GM21786 (cell line): ENCODE results near the gene GPR62.

Experiments
- ATAC-seq: cut with Tn5 transposase; IDR thresholded peaks from one replicate; pipeline ENCODE4 v1.9.1; 2021; ENCODE audit not compliant: unreplicated experiment

Gene GPR62

GRCh38 chr3:51937611-51938450 is 17.4 kb upstream of the GPR62 start:
- ATAC-seq = no peak

DNA sequence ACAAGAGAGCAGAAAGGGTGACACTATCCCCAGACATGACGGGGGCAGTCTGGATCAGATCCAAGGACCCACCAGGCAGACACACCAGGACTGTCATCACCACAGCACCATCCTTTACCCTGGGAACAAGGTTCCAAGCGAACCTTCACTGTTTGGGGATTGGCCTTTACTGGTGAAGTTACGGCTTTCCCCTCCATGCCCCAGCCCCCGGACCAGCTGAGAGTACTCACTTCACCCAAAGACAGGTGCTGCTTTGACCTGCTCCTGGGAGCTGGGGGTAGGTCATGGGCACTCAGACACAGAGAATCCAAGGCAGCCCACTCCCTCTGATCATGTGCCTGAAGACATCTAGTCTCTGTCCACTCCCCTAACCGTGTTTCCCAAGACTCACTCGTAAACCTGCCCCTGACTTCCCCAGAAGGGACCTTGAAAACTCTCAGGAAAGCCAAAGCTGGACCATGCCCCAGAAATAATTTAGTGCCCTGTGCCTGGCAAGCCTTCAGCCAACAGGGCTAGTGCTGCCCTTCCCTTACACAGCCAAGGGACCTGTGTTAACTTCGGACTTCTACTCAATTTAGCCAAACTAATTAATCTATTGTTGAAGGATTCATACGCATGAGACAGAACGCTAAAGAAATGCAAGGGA is 16.3 kb upstream of the GPR62 start:
- ATAC-seq = no peak

GRCh38 chr3:51940648-51941462 is 14.3 kb upstream of the GPR62 start:
- ATAC-seq = no peak

DNA sequence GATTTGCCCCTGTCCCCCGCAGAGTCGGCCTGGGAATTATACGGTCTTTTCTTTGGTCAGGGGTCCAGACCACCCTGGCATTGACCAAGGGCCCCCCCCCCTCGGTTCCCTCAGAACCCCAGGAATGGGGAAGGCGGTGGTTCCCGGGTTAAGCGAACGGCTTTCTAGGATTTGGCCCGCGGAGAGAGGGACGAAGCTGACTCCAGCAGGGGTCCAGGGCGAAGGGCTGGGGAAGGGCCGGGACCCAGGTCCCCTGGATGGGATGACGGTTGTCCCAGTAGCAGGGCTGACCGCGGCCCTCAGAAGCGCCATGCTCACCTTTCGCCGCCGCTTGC is 13.8 kb upstream of the GPR62 start:
- no peak for ATAC-seq

DNA sequence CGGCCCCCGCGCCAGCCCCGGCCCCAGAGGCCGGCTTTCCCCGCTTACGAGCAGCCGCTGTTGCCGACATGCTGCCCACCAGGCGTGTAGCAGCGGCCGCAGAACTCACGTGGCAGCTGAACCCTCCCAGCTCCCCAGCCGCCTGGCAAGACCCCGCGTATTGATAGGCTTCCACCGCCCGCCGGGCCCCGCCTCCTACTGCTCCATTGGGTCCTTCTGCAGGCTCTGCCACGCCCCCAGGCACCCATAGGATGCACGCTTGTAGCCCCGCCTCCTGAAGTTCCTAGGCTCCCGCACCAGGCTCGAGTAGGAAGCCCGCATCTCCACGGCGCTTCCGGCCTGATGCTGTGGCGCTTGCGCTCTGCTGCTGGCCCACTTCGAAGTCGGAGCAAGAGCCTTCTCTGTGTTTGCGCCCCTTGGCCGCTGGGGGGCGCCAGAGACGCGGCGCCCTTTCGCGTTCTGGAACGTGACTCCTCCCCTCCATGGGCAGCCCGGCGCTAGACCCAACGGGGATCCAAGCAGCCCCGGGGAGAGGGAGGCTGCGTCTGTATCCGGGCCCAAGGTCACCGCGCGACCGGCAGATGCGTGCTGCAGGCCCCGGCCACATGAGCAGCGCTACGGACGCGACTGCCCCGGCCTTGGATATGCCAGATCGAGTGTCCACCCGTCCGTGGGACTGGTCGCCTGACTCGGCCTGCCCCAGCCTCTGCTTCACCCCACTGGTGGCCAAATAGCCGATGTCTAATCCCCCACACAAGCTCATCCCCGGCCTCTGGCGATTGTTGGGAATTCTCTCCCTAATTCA is 13.2 kb upstream of the GPR62 start, which contains the start of the genes PARP3 and RRP9:
TSS of gene PARP3 (plus strand) at position 566 of the 805 bp plus-strand sequence. CDS start 993 bp downstream, outside the sequence.
TSS of gene RRP9 (minus strand) at position 107 of the 805 bp plus-strand sequence. CDS start at position 70, 37 bp downstream.
- ATAC-seq = peak; percentile 91

DNA sequence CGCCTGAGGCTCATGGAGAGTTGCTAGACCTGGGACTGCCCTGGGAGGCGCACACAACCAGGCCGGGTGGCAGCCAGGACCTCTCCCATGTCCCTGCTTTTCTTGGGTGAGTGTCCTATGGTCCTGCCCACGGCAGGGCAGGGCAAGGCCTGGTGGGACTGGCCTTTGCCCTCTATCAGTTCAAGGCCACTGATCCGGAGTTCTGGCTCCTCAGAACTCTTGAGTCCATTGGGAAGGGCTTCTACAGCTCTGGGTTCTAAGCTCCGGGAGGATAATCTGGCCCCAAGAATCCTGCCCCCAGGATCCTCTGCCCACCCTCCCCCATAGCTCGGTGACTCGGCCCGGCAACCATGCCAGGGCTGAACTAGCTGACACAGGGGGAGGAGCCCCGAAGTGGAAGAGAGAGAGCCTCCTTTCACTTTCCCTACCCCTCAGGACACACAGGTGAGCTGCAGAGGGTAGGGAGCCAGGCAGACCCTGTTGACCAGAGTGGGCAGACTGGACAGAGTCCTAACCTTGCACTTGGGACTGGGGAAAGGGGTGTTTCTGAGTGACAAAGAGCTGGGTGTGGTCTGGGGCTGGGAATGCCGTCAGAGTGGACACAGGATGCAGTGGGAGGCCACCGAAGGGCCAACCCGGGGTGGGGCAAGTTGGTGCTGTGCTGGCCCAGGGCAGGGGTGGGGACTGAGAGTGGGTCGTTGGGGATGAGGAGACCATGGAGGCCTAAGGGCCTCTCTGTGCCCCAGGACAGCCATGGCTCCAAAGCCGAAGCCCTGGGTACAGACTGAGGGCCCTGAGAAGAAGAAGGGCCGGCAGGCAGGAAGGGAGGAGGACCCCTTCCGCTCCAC is 12.4 kb upstream of the GPR62 start:
- peak; percentile 27 for ATAC-seq

- ATAC-seq = no peak
These were observed 11.5 kb upstream of the GPR62 start for GRCh38 chr3:51943451-51944391.

DNA sequence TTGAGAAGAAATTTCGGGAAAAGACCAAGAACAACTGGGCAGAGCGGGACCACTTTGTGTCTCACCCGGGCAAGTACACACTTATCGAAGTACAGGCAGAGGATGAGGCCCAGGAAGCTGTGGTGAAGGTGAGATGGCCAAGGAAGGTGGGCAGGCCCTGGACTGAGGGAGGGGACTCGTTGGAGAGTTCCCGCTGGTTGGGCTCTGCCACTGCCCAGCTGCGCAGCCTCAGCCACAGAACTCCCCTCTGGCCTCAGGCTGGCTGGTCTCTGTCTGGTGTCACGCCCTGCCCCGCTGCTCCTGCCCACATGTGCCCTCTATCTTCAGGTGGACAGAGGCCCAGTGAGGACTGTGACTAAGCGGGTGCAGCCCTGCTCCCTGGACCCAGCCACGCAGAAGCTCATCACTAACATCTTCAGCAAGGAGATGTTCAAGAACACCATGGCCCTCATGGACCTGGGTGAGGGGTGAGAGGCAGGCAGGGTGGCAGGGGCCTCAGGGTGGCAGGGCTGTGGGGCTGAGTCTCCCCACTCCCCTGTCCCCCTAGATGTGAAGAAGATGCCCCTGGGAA is 10.6 kb upstream of the GPR62 start:
- ATAC-seq = no peak

- no peak for ATAC-seq
These were observed 9.9 kb upstream of the GPR62 start for GRCh38 chr3:51945031-51945840.

- no peak for ATAC-seq
These were observed 9.1 kb upstream of the GPR62 start for GRCh38 chr3:51945926-51946705.

- no peak for ATAC-seq
These were observed 8.4 kb upstream of the GPR62 start for GRCh38 chr3:51946796-51947195.

DNA sequence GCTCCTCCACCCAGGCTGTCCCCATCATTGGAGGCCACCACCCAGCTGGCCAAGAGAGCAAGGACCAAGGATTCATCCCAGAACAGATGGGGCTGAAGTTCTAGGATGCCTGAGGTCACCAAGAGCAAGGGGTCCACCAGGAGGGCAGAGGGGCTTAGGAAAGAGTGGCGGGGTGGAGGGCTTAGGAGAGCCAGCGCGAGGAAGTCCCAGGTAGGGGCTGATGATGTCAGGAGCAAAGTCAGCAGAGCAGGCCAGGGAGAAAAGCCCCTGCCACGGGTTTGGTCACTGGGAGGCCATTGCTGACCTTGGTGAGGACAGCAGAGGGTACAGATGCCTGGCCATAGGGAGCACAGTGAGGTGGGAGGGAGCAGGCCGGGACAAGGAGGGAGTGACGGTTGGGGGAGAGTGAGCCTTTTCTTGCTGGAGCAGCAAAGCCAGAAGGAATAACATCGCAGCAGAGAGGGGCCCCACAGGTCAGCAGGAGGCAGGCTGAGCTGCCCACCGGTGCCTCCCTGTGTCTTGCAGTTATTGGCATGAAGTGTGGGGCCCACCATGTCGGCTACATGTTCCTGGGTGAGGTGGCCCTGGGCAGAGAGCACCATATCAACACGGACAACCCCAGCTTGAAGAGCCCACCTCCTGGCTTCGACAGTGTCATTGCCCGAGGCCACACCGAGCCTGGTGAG is 7.8 kb upstream of the GPR62 start:
- ATAC-seq = no peak

- no peak for ATAC-seq
These were observed 7.1 kb upstream of the GPR62 start for GRCh38 chr3:51948016-51948580.

- ATAC-seq = no peak
These were observed 6.1 kb upstream of the GPR62 start for GRCh38 chr3:51949121-51949520.

DNA sequence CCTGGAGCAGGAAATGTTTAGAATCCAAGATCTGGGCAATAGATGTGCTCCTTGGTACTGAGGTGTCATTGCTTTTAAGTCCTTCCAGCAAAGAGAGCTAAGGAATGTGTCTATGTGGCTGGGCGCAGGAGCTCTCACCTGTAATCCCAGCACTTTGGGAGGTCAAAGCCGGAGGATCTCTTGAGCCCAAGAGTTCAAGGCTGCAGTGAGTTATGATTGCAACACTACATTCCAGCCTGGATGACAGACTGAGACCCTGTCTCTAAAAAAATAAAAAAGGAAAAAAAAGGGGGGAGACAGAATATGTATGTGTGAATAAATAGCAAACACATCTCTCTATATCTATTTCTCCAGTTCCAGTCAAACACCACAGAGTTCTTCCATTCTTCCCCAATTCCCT is 4.3 kb upstream of the GPR62 start:
- no peak for ATAC-seq

DNA sequence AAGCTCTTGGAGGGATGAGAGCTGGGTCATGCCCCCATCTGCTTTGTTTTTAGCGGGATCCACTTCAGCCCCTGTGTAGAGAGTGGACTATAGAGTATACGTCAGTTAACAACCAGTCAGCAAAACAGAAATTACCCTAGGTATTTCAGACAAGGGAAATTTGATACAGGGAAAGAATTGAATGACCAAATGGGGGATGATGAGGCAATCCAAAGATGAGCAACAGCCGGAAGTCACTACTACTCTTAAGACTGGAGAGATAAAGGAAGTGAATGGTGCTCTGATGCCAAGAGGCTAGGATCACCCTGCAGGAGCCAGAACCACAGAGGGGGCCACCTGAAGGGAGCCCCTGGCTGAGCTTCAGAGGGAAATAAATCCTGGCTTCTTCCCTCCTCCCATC is 1.7 kb upstream of the GPR62 start:
- ATAC-seq = no peak
